NB4 (cell line): Measurements from ENCODE around the gene ENAH.

Experiments used
- DNase-seq: peaks from one replicate; pipeline ENCODE4 v3.0.0; 2010; ENCODE audit warnings: low read depth
- H3K4me3 ChIP-seq: one replicate; pipeline ENCODE4 v1.5.1; 2011; ENCODE audit warnings: mild to moderate bottlenecking, low read depth, low read length, moderate library complexity
- MYC ChIP-seq: IDR thresholded peaks from 2 replicates; pipeline ENCODE4 v1.6.1; 2011; ENCODE audit warnings: low read depth, low read length
- POLR2A ChIP-seq: IDR thresholded peaks from 2 replicates; pipeline ENCODE4 v1.6.1; 2011; ENCODE audit warnings: mild to moderate bottlenecking; ENCODE audit not compliant: insufficient read length; ENCODE audit errors: extremely low read depth
- TF ChIP-seq, protein P1 (sequence below): IDR thresholded peaks from one replicate; pipeline ENCODE4 v1.5.1; 2012; ENCODE audit warnings: low read depth, low read length
- TF ChIP-seq, protein P2 (sequence below): IDR thresholded peaks from 2 replicates; pipeline ENCODE4 v1.6.1; 2011; ENCODE audit warnings: low read depth, low read length

Gene ENAH

DNA sequence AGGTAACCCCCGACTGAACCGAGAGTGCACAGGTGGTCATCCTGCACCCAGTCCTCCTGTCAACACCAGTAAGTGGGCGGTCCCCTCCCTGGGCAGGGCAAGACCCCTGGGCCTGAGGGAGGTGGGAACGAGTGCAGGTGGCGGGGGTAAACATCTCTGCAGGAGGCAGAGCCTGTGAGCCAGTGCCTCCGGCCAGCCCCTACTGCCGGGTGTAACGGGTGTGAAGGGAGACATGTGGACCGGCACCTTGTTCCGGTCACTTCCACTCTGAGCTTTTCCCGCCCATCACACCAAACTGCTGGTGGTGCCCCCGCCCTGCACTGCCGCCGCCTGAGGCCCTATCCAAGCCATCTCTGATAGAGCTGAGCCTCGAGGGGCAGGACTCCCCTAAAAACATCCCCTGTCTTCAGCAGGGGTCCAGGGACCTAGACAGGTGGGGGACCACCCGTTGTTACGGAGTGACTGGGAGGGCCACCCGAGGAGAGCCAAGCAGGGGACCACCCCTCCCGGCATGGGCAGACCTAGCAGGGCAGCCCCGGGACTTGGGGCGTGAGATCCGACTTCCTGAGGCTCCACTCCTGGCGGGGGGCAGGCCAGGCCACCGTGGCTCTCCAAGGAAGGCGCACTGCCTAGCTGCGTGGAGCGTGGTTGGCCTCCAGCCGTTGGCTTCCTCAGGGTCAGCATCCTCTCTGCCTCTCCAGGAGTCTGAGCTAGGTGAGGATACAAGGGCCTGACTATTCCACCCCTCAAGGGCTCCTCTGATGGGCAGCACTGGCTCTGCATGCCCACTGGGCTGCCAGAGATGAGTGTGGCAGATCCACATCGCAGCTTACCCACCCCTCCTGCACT is 181.2 kb downstream of the ENAH start:
- no peak for DNase-seq
- H3K4me3 ChIP-seq, result no peak overlapping the region
- TF ChIP-seq, protein P1, sequence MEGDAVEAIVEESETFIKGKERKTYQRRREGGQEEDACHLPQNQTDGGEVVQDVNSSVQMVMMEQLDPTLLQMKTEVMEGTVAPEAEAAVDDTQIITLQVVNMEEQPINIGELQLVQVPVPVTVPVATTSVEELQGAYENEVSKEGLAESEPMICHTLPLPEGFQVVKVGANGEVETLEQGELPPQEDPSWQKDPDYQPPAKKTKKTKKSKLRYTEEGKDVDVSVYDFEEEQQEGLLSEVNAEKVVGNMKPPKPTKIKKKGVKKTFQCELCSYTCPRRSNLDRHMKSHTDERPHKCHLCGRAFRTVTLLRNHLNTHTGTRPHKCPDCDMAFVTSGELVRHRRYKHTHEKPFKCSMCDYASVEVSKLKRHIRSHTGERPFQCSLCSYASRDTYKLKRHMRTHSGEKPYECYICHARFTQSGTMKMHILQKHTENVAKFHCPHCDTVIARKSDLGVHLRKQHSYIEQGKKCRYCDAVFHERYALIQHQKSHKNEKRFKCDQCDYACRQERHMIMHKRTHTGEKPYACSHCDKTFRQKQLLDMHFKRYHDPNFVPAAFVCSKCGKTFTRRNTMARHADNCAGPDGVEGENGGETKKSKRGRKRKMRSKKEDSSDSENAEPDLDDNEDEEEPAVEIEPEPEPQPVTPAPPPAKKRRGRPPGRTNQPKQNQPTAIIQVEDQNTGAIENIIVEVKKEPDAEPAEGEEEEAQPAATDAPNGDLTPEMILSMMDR, result no peak
- TF ChIP-seq, protein P2, sequence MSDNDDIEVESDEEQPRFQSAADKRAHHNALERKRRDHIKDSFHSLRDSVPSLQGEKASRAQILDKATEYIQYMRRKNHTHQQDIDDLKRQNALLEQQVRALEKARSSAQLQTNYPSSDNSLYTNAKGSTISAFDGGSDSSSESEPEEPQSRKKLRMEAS, result no peak
- TF ChIP-seq POLR2A, result no peak
- no peak for TF ChIP-seq MYC

DNA sequence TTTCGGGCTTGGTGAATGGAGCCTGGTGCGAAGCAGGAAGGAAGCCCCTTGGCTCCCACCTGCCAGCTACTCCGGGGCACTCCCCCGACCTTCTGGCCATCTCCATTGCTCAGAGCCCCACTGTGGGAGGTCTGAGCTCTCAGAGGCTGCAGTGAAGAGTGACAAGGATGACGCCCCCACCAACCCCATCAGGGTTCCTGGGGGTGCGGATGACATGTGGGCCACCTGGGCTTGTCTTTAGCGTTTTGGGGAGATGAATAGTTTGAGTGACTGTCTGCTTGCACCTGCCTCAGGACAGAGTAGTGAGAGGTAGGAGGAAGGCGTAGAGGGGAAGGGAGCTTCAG is 181.8 kb downstream of the ENAH start:
- TF ChIP-seq, protein P2, result no peak
- TF ChIP-seq POLR2A (no peak), MYC (no peak)
- TF ChIP-seq, protein P1, result no peak

DNA sequence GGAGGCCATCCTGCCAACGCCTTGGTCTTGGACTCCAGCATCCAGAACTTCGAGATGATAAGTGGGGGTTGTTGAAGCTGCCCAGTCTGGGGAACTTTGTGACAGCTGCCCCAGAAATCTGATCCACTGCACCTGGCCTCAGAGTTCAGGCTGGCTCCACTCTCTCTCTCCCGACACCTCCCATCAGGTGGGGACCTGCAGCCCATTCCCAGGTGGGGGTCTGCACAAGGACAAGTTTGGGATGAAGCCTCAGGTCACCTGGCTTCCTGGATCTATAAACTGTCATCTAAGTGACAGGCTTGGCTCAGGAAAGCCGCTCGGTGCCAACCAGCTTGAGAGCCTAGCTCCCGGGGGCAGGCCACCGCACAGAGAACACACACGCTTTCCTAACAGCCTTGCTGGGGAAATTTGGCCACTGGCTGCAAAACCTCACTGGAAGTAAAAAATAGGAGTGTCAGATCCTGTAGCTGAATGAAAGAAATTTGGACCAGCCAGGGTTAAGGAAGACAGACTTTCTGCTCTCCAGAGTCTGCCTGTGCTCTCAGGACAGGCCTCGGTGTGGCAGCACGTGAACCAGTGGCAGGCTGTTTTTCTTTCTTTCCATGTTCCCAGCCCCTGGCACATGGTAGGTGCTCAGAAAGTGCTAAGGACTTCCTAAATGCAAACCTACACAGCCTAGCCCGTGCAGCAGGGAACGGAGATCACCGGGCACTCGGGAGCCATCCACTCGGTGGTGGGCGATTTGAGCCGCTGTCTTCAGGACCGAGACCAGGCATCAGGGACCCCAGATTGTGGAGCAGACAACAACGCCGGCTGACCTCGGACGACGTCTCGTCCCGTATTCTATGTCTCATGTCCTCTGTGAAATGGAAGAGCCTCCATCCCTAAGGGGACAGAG is 182.5 kb downstream of the ENAH start:
- DNase-seq, result no peak
- TF ChIP-seq, protein P2, result no peak
- TF ChIP-seq MYC (no peak), POLR2A (no peak)
- TF ChIP-seq, protein P1, result no peak
- no peak overlapping the region for H3K4me3 ChIP-seq

More for the DNA sequence above, 181.8 kb downstream of the ENAH start:
- no peak for DNase-seq
- H3K4me3 ChIP-seq, result no peak overlapping the region

DNA sequence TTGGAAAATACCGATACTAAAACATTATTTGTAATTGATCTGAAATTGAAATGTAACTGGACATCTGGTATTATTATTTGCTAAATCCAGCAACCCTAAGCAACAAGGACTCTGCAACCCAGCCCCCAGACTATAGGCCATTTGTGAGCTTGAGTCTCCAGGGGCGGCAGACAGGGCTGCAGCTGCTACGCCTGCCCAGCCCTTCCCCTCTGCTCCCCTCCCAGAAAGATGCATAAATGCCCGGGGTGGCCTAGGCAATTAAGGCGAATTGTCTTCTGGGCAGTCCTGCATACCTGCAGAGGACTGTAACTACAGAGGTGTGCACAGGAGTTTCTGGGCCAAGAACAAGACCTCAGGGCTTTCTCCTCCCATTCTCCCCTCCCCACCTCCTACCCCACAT is 183.9 kb downstream of the ENAH start:
- DNase-seq, result no peak
- TF ChIP-seq POLR2A (no peak), MYC (no peak)
- TF ChIP-seq, protein P2, result no peak
- TF ChIP-seq, protein P1, result no peak
- H3K4me3 ChIP-seq, result no peak overlapping the region

DNA sequence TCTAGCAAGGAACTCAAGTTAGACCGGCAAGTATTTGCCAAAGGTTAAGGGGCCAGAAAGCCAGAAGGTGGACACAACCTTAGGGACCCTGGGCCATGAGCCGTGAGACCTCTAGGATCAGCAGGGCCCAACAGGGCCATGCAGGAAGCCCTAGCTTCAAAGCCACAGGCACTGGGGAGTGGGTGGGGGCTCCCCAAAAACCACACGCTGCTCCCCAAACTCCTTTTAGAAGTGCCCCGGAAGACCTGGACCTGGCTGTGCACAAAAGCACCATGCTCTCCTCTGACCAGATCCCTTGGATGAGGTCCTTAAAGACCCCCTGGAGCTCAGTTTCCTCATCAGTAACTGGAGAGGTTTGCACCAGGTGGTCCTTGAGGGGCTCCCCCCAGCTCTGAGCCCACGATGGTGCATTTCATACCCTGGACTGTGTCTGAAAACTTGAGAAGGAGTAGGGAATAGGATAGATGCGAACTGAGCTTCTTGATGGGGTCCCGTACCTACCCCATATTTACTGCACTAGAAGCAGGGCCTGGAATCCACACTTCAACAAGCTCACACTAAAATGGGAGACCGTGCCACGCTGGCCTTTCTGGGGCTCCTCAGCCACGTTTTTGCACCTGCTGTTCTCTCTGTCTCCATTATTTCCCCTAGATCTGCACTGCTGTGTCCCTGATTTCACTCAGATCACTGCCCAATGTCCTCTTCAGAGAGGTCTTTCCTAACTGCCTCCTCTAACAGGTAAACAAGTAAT is 184.5 kb downstream of the ENAH start:
- H3K4me3 ChIP-seq, result no peak overlapping the region
- DNase-seq, result no peak
- TF ChIP-seq MYC (no peak), POLR2A (no peak)
- TF ChIP-seq, protein P2, result no peak
- TF ChIP-seq, protein P1, result no peak
